Large intestine (tissue), 3 donors: ENCODE measurements around the gene CTPS1. TPM values are rescaled to one million over a fixed set of nuclear protein-coding genes. Genes with fewer than 3 reads are reported as not detected.

ENCODE experiments used
- DNase-seq, 2 donors: peaks; one replicate each; pipeline versions ENCODE4 v3.0.0 to v3.0.0-alpha.2; 2013
- H3K27ac ChIP-seq: one replicate; pipeline ENCODE4 v1.5.1; 2013; ENCODE audit warnings: low read length
- H3K27me3 ChIP-seq: 2 replicates; pipeline ENCODE4 v1.6.1; 2013; ENCODE audit warnings: low read length; ENCODE audit not compliant: control insufficient read depth, insufficient read depth
- H3K36me3 ChIP-seq: 2 replicates; pipeline ENCODE4 v1.6.1; 2013; ENCODE audit warnings: low read length; ENCODE audit not compliant: control insufficient read depth, insufficient read depth
- H3K4me1 ChIP-seq: one replicate; pipeline ENCODE4 v1.6.1; 2013; ENCODE audit warnings: low read length; ENCODE audit not compliant: control insufficient read depth, insufficient read depth
- H3K4me3 ChIP-seq: one replicate; pipeline ENCODE4 v1.5.1; 2013; ENCODE audit warnings: low read length
- H3K9me3 ChIP-seq: one replicate; pipeline ENCODE4 v1.6.1; 2013; ENCODE audit warnings: mild to moderate bottlenecking, low read depth, low read length, moderate library complexity; ENCODE audit not compliant: control insufficient read depth
- WGBS: methylation state at CpG from one replicate; pipeline ENCODE4 v1.1.5; 2013; ENCODE audit warnings: low lambda C conversion rate; ENCODE audit not compliant: insufficient coverage; 5-methylcytosine and 5-hydroxymethylcytosine counted together
- polyA plus RNA-seq: library from polyadenylated mRNA; unstranded; fragments of 120-200 nt; gene quantifications from one replicate; pipeline ENCODE4 v1.2.1, GENCODE V29; 2013

Gene CTPS1
- polyA plus RNA-seq, 1 donor: 31.2 TPM

GRCh38 chr1:41033272-41033671 lies 53.8 kb downstream of the CTPS1 start:
- no peaks in the 10 kb centered on the region for H3K27me3 ChIP-seq
- H3K9me3 ChIP-seq: no peaks in the 10 kb centered on the region
- H3K27ac ChIP-seq: no peak overlapping the region
- H3K4me3 ChIP-seq: no peak overlapping the region
- no peak for DNase-seq
- WGBS: no CpG with 5 or more reads among the region's 3 CpGs
- H3K36me3 ChIP-seq: peaks cover 85% of the 10 kb centered on the region
- H3K4me1 ChIP-seq: peaks cover 2% of the 10 kb centered on the region

- Histone ChIP-seq H3K4me3 (no peak overlapping the region), H3K27me3 (no peaks in the 10 kb centered on the region), H3K36me3 (peaks cover 67% of the 10 kb centered on the region), H3K27ac (no peak overlapping the region), H3K4me1 (no peaks in the 10 kb centered on the region), H3K9me3 (no peaks in the 10 kb centered on the region)
- WGBS: no CpG with 5 or more reads among the region's 3 CpGs
- no peak for DNase-seq
These were observed 57.8 kb downstream of the CTPS1 start for GRCh38 chr1:41037116-41037903.

GRCh38 chr1:41038110-41038509 lies 58.6 kb downstream of the CTPS1 start:
- H3K36me3 ChIP-seq: peaks cover 65% of the 10 kb centered on the region
- no peaks in the 10 kb centered on the region for H3K9me3 ChIP-seq
- H3K4me3 ChIP-seq: no peak overlapping the region
- no peak for DNase-seq
- no peak overlapping the region for H3K27ac ChIP-seq
- no peaks in the 10 kb centered on the region for H3K27me3 ChIP-seq
- WGBS: no CpG with 5 or more reads among the region's 5 CpGs
- no peaks in the 10 kb centered on the region for H3K4me1 ChIP-seq

GRCh38 chr1:41041614-41042270 lies 62.2 kb downstream of the CTPS1 start:
- DNase-seq: no peak
- H3K9me3 ChIP-seq: no peaks in the 10 kb centered on the region
- 100% methylated on average over 1 of the region's 3 CpGs for WGBS
- H3K27ac ChIP-seq: no peak overlapping the region
- peaks cover 53% of the 10 kb centered on the region for H3K36me3 ChIP-seq
- H3K4me1 ChIP-seq: peaks cover 14% of the 10 kb centered on the region
- H3K4me3 ChIP-seq: no peak overlapping the region
- no peaks in the 10 kb centered on the region for H3K27me3 ChIP-seq

GRCh38 chr1:41044187-41044586 lies 64.7 kb downstream of the CTPS1 start:
- H3K4me3 ChIP-seq: no peak overlapping the region
- H3K36me3 ChIP-seq: peaks cover 55% of the 10 kb centered on the region
- H3K27me3 ChIP-seq: no peaks in the 10 kb centered on the region
- no peaks in the 10 kb centered on the region for H3K9me3 ChIP-seq
- peak overlapping the region; percentile 43 for H3K27ac ChIP-seq
- DNase-seq: peak; percentile 35 to 70
- peaks cover 15% of the 10 kb centered on the region for H3K4me1 ChIP-seq
- WGBS: no CpG with 5 or more reads among the region's 2 CpGs

- DNase-seq: no peak
- Histone ChIP-seq H3K4me1 (peaks cover 15% of the 10 kb centered on the region), H3K27me3 (no peaks in the 10 kb centered on the region), H3K36me3 (peaks cover 51% of the 10 kb centered on the region), H3K9me3 (no peaks in the 10 kb centered on the region), H3K27ac (no peak overlapping the region), H3K4me3 (no peak overlapping the region)
- WGBS: 80% methylated on average over 1 of the region's 5 CpGs
These were observed 66.2 kb downstream of the CTPS1 start for GRCh38 chr1:41045740-41046139.

- H3K36me3 ChIP-seq: peaks cover 53% of the 10 kb centered on the region
- WGBS: no CpG with 5 or more reads among the region's 10 CpGs
- no peaks in the 10 kb centered on the region for H3K9me3 ChIP-seq
- no peak overlapping the region for H3K27ac ChIP-seq
- peaks cover 15% of the 10 kb centered on the region for H3K4me1 ChIP-seq
- DNase-seq: peak in 1 of 2 donors; percentile 33
- H3K27me3 ChIP-seq: no peaks in the 10 kb centered on the region
- H3K4me3 ChIP-seq: no peak overlapping the region
These were observed 66.9 kb downstream of the CTPS1 start for GRCh38 chr1:41046347-41046775.

GRCh38 chr1:41048540-41048939 lies 69.0 kb downstream of the CTPS1 start:
- Histone ChIP-seq H3K9me3 (no peaks in the 10 kb centered on the region), H3K27ac (no peak overlapping the region), H3K27me3 (no peaks in the 10 kb centered on the region), H3K4me3 (no peak overlapping the region), H3K36me3 (peaks cover 60% of the 10 kb centered on the region), H3K4me1 (peaks cover 15% of the 10 kb centered on the region)
- WGBS: no CpG with 5 or more reads among the region's 3 CpGs
- no peak for DNase-seq

- WGBS: 100% methylated on average over 1 of the region's 1 CpG
- no peak overlapping the region for H3K27ac ChIP-seq
- DNase-seq: no peak
- no peaks in the 10 kb centered on the region for H3K27me3 ChIP-seq
- H3K36me3 ChIP-seq: peaks cover 56% of the 10 kb centered on the region
- H3K9me3 ChIP-seq: no peaks in the 10 kb centered on the region
- H3K4me3 ChIP-seq: no peak overlapping the region
- peaks cover 4% of the 10 kb centered on the region for H3K4me1 ChIP-seq
These were observed 71.5 kb downstream of the CTPS1 start for GRCh38 chr1:41051022-41051421.

- peaks cover 41% of the 10 kb centered on the region for H3K36me3 ChIP-seq
- no peaks in the 10 kb centered on the region for H3K27me3 ChIP-seq
- no peak overlapping the region for H3K4me3 ChIP-seq
- WGBS: no CpG with 5 or more reads among the region's 2 CpGs
- no peaks in the 10 kb centered on the region for H3K4me1 ChIP-seq
- H3K27ac ChIP-seq: no peak overlapping the region
- no peak for DNase-seq
- H3K9me3 ChIP-seq: no peaks in the 10 kb centered on the region
These were observed 73.8 kb downstream of the CTPS1 start for GRCh38 chr1:41053316-41053715.
